WTC11 (cell line): ENCODE measurements around the gene COL1A1. TPM values are rescaled to one million over a fixed set of nuclear protein-coding genes. Genes with fewer than 3 reads are reported as not detected.

Experiments
- ATAC-seq: fragments of 200-7000 bp; cut with Tn5 transposase; 2 replicates; pipeline ENCODE4 v1.10.0; 2021; ENCODE audit warnings: mild to moderate bottlenecking, moderate library complexity
- CTCF ChIA-PET: fragments of 300-600 bp; sonication (Branson Sonifier 250); formaldehyde crosslinking; loops from one replicate; lab custom pipeline; 2021; ENCODE audit warnings: antibody characterized with exemption; lab: Charles Lee
- POLR2A ChIA-PET: fragments of 350-600 bp; sonication (Branson Sonifier 250); formaldehyde crosslinking; loops from one replicate; lab custom pipeline; 2021; ENCODE audit warnings: antibody characterized with exemption; lab: Charles Lee
- DNase-seq: peaks from one replicate; pipeline ENCODE4 v3.0.0; 2021; ENCODE audit warnings: low spot score
- H3K27ac Mint-ChIP-seq: 2 replicates; pipeline ENCODE4 v1.8.0; 2021; ENCODE audit warnings: mixed read lengths
- H3K27me3 Mint-ChIP-seq: 2 replicates; pipeline ENCODE4 v1.8.0; 2021; ENCODE audit warnings: low read depth, mild to moderate bottlenecking, moderate library complexity, mixed read lengths
- H3K36me3 Mint-ChIP-seq: 2 replicates; pipeline ENCODE4 v1.8.0; 2021; ENCODE audit warnings: mixed read lengths
- H3K4me1 Mint-ChIP-seq: 2 replicates; pipeline ENCODE4 v1.8.0; 2022; ENCODE audit warnings: mixed read lengths
- H3K4me3 Mint-ChIP-seq: 2 replicates; pipeline ENCODE4 v1.8.0; 2021; ENCODE audit warnings: mild to moderate bottlenecking, moderate library complexity, mixed read lengths
- H3K9me3 Mint-ChIP-seq: 2 replicates; pipeline ENCODE4 v1.8.0; 2021; ENCODE audit warnings: mixed read lengths
- ERG ChIP-seq: fragments of 250-450 bp; sonication (Bioruptor Pico); IDR thresholded peaks from 2 replicates; pipeline ENCODE4 v1.8.0; 2021; ENCODE audit warnings: mild to moderate bottlenecking
- FOXK1 ChIP-seq: sonication (generic); formaldehyde crosslinking; IDR thresholded peaks from 2 replicates; pipeline ENCODE4 v1.8.0; 2022; ENCODE audit warnings: mild to moderate bottlenecking, moderate library complexity, missing genetic modification reagents
- FOXP4 ChIP-seq: sonication (generic); formaldehyde crosslinking; IDR thresholded peaks from 2 replicates; pipeline ENCODE4 v1.8.0; 2022; ENCODE audit warnings: mild to moderate bottlenecking, missing genetic modification reagents
- GABPB1 ChIP-seq: sonication (generic); formaldehyde crosslinking; IDR thresholded peaks from 2 replicates; pipeline ENCODE4 v1.8.1; 2023; ENCODE audit warnings: mild to moderate bottlenecking, missing genetic modification reagents
- NFYB ChIP-seq: sonication (generic); formaldehyde crosslinking; conservative IDR thresholded peaks from 2 replicates; pipeline ENCODE4 v1.8.0; 2022; ENCODE audit warnings: low read depth, missing genetic modification reagents
- PRRX2 ChIP-seq: fragments of 250-450 bp; sonication (Bioruptor Pico); IDR thresholded peaks from 2 replicates; pipeline ENCODE4 v1.8.0; 2021; ENCODE audit warnings: mild to moderate bottlenecking
- RELA ChIP-seq: sonication (generic); formaldehyde crosslinking; IDR thresholded peaks from 2 replicates; pipeline ENCODE4 v1.8.1; 2022; ENCODE audit warnings: missing genetic modification reagents, mild to moderate bottlenecking, borderline replicate concordance
- SMAD3 ChIP-seq: sonication (generic); formaldehyde crosslinking; IDR thresholded peaks from 2 replicates; pipeline ENCODE4 v1.8.0; 2022; ENCODE audit warnings: missing genetic modification reagents, mild to moderate bottlenecking, borderline replicate concordance
- ZNF317 ChIP-seq: sonication (generic); formaldehyde crosslinking; IDR thresholded peaks from 2 replicates; pipeline ENCODE4 v1.8.1; 2023; ENCODE audit warnings: low read depth, mild to moderate bottlenecking, moderate library complexity, missing genetic modification reagents, borderline replicate concordance
- ZNF396 ChIP-seq: fragments of 250-450 bp; sonication (Bioruptor Pico); IDR thresholded peaks from 2 replicates; pipeline ENCODE4 v1.8.0; 2021; ENCODE audit warnings: mild to moderate bottlenecking, moderate library complexity, borderline replicate concordance
- total RNA-seq: library from RNA; stranded (reverse); gene quantifications from 3 replicates; pipeline ENCODE4 v1.2.3, GENCODE V29; 2021
- TF ChIP-seq, protein P1 (sequence below): fragments of 250-450 bp; sonication (Bioruptor Pico); IDR thresholded peaks from 2 replicates; pipeline ENCODE4 v2.1.2; 2022; ENCODE audit warnings: mild to moderate bottlenecking, moderate library complexity
- TF ChIP-seq, protein P2 (sequence below): sonication (generic); formaldehyde crosslinking; IDR thresholded peaks from 2 replicates; pipeline ENCODE4 v1.8.0; 2023; ENCODE audit warnings: mild to moderate bottlenecking, missing genetic modification reagents
- TF ChIP-seq, protein P3 (sequence below): sonication (generic); formaldehyde crosslinking; IDR thresholded peaks from 2 replicates; pipeline ENCODE4 v1.8.1; 2023; ENCODE audit warnings: mild to moderate bottlenecking, missing genetic modification reagents, moderate library complexity

Gene COL1A1
- total RNA-seq, 1 experiment from 2014 or later = 52.1 TPM

GRCh38 chr17:50207792-50208567 is 6.5 kb upstream of the COL1A1 start (continued):
- TF ChIP-seq FOXP4 (CRISPR knock-in tag) = no peak
- TF ChIP-seq, protein P1, sequence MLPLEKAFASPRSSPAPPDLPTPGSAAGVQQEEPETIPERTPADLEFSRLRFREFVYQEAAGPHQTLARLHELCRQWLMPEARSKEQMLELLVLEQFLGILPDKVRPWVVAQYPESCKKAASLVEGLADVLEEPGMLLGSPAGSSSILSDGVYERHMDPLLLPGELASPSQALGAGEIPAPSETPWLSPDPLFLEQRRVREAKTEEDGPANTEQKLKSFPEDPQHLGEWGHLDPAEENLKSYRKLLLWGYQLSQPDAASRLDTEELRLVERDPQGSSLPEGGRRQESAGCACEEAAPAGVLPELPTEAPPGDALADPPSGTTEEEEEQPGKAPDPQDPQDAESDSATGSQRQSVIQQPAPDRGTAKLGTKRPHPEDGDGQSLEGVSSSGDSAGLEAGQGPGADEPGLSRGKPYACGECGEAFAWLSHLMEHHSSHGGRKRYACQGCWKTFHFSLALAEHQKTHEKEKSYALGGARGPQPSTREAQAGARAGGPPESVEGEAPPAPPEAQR = no peak
- TF ChIP-seq, protein P2, sequence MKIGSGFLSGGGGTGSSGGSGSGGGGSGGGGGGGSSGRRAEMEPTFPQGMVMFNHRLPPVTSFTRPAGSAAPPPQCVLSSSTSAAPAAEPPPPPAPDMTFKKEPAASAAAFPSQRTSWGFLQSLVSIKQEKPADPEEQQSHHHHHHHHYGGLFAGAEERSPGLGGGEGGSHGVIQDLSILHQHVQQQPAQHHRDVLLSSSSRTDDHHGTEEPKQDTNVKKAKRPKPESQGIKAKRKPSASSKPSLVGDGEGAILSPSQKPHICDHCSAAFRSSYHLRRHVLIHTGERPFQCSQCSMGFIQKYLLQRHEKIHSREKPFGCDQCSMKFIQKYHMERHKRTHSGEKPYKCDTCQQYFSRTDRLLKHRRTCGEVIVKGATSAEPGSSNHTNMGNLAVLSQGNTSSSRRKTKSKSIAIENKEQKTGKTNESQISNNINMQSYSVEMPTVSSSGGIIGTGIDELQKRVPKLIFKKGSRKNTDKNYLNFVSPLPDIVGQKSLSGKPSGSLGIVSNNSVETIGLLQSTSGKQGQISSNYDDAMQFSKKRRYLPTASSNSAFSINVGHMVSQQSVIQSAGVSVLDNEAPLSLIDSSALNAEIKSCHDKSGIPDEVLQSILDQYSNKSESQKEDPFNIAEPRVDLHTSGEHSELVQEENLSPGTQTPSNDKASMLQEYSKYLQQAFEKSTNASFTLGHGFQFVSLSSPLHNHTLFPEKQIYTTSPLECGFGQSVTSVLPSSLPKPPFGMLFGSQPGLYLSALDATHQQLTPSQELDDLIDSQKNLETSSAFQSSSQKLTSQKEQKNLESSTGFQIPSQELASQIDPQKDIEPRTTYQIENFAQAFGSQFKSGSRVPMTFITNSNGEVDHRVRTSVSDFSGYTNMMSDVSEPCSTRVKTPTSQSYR (CRISPR knock-in tag) = no peak
- no peak for TF ChIP-seq GABPB1 (CRISPR knock-in tag)
- no peak for TF ChIP-seq PRRX2
- no peak for TF ChIP-seq RELA (CRISPR knock-in tag)
- no peak for TF ChIP-seq ERG (CRISPR knock-in tag)
- TF ChIP-seq FOXK1 (CRISPR knock-in tag) = no peak
- no peak for TF ChIP-seq NFYB (CRISPR knock-in tag)
- TF ChIP-seq ZNF317 (CRISPR knock-in tag) = no peak
- TF ChIP-seq ZNF396 = no peak

DNA sequence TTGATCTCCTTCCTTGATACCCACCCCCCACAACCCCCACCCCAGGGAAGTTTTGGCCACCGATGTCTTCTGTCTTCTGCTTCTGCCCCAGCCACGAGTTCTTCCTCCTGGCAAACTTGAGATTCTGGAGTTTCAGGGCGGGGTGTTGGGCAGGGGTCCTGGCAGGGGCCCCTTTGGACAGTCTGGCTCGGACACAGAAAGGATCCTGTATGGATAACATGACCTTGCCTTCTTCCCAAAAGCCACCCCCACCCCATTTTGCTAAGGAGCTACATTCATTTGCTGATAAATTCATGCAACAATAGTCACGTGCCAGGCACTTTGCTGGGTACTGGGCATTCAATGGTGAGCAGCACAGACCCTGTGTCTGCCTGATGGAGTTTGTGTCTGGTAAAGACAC is 5.9 kb upstream of the COL1A1 start:
- POLR2A ChIA-PET = interaction anchor here (1.6 kb wide), 1 partner anchor 67 kb away, joined by 8 read pairs; the partner anchor contains the start of gene TMEM92
- ATAC-seq (no peak), DNase-seq (peak; percentile 6)
- Mint-ChIP-seq H3K27me3 (peaks cover 53% of the 10 kb centered on the region), H3K4me1 (peaks cover 69% of the 10 kb centered on the region), H3K9me3 (no peaks in the 10 kb centered on the region), H3K4me3 (no peak overlapping the region), H3K27ac (peak overlapping the region; percentile 52; the same call in 1 of the 2 replicates), H3K36me3 (no peaks in the 10 kb centered on the region)
- no peak for TF ChIP-seq SMAD3 (CRISPR knock-in tag)
- TF ChIP-seq, protein P3, sequence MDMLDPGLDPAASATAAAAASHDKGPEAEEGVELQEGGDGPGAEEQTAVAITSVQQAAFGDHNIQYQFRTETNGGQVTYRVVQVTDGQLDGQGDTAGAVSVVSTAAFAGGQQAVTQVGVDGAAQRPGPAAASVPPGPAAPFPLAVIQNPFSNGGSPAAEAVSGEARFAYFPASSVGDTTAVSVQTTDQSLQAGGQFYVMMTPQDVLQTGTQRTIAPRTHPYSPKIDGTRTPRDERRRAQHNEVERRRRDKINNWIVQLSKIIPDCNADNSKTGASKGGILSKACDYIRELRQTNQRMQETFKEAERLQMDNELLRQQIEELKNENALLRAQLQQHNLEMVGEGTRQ (CRISPR knock-in tag) = peak; percentile 41
- no peak for TF ChIP-seq PRRX2
- CTCF ChIA-PET = interaction anchor here (1.1 to 15.3 kb wide), 8 partner anchors 9 to 190 kb away, joined by 3 to 514 read pairs (median 6); partner anchors contain the start of genes LRRC59 and TMEM92
